RPMI7951 (cell line): ENCODE measurements around the gene GRID2IP. TPM values are rescaled to one million over a fixed set of nuclear protein-coding genes. Genes with fewer than 3 reads are reported as not detected.

ENCODE experiments used
- DNase-seq: peaks from one replicate; pipeline ENCODE4 v3.0.0-alpha.2; 2012; ENCODE audit warnings: low read depth
- total RNA-seq: library from RNA; depleted of rRNA; stranded (reverse); fragments of >200 nt; shearing (Covaris generic); gene quantifications from 2 replicates; pipeline ENCODE4 v1.2.3, GENCODE V29; 2014

GRID2IP gene
- total RNA-seq, 1 experiment from 2014 or later = not detected

- no peak for DNase-seq
These were observed 10.8 kb upstream of the GRID2IP start for GRCh38 chr7:6562106-6562505.

GRCh38 chr7:6559896-6560295, 8.6 kb upstream of the GRID2IP start:
- no peak for DNase-seq

- peak; percentile 69 for DNase-seq
These were observed 7.6 kb upstream of the GRID2IP start for GRCh38 chr7:6558837-6559236.

GRCh38 chr7:6556196-6556595, 4.9 kb upstream of the GRID2IP start:
- DNase-seq = no peak

GRCh38 chr7:6554848-6555247, 3.6 kb upstream of the GRID2IP start:
- DNase-seq = no peak

- no peak for DNase-seq
These were observed 2.3 kb upstream of the GRID2IP start for GRCh38 chr7:6553448-6554044.

GRCh38 chr7:6547400-6547799, 3.9 kb downstream of the GRID2IP start:
- no peak for DNase-seq

- DNase-seq = no peak
These were observed 4.6 kb downstream of the GRID2IP start for GRCh38 chr7:6546498-6547251.

- DNase-seq = no peak
These were observed 5.7 kb downstream of the GRID2IP start for GRCh38 chr7:6545398-6546126.

- DNase-seq = no peak
These were observed 8.9 kb downstream of the GRID2IP start for GRCh38 chr7:6542368-6542767.

GRCh38 chr7:6536262-6537260, 14.7 kb downstream of the GRID2IP start:
- no peak for DNase-seq

GRCh38 chr7:6533893-6534495, 17.3 kb downstream of the GRID2IP start:
- DNase-seq = no peak

GRCh38 chr7:6532516-6532915, 18.7 kb downstream of the GRID2IP start:
- no peak for DNase-seq

- DNase-seq = no peak
These were observed 19.6 kb downstream of the GRID2IP start for GRCh38 chr7:6531492-6532279.

GRCh38 chr7:6530626-6531491, 20.4 kb downstream of the GRID2IP start:
- DNase-seq = no peak

- DNase-seq = no peak
These were observed 21.6 kb downstream of the GRID2IP start for GRCh38 chr7:6529643-6530042.

- DNase-seq = no peak
These were observed 22.7 kb downstream of the GRID2IP start for GRCh38 chr7:6528401-6529130.

GRCh38 chr7:6526997-6527378, 24.3 kb downstream of the GRID2IP start:
- DNase-seq = no peak
